Measurements from ENCODE around the gene LNX1.
"Not testable (repeated sequence)": the region's sequence is repeated elsewhere in the genome, so short reads cannot be mapped to it uniquely, and the experiment has no call there.

DNA sequence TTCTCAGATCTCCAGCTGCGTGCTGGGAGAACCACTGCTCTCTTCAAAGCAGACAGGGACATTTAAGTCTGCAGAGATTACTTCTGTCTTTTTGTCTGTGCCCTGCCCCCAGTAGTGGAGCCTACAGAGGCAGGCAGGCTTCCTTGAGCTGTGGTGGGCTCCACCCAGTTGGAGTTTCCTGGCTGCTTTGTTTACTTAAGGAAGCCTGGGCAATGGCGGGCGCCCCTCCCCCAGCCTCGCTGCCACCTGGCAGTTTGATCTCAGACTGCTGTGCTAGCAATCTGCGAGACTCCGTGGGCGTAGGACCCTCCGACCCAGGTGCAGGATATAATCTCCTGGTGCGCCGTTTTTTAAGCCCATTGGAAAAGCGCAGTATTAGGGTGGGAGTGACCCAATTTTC, 181.8 kb downstream of the LNX1 start:
- not testable (repeated sequence) for TF ChIP-seq CTCF (IDR thresholded peaks at IDR 0.05; ENCODE audit: low read depth, low read length); POLR2A (IDR thresholded peaks at IDR 0.05; ENCODE audit: extremely low read depth, insufficient read length)

All from NB4 (cell line).